ENCODE measurements around the gene SLC25A22. TPM values are rescaled to one million over a fixed set of nuclear protein-coding genes. Genes with fewer than 3 reads are reported as not detected.
A peak's percentile ranks its signal among the peaks of the same experiment; 100 is the strongest.

The SLC25A22 gene
- total and polyA plus RNA-seq, 3 donors from 2014 or later, result 25.1 to 42.4 (median 39.7) TPM

DNA sequence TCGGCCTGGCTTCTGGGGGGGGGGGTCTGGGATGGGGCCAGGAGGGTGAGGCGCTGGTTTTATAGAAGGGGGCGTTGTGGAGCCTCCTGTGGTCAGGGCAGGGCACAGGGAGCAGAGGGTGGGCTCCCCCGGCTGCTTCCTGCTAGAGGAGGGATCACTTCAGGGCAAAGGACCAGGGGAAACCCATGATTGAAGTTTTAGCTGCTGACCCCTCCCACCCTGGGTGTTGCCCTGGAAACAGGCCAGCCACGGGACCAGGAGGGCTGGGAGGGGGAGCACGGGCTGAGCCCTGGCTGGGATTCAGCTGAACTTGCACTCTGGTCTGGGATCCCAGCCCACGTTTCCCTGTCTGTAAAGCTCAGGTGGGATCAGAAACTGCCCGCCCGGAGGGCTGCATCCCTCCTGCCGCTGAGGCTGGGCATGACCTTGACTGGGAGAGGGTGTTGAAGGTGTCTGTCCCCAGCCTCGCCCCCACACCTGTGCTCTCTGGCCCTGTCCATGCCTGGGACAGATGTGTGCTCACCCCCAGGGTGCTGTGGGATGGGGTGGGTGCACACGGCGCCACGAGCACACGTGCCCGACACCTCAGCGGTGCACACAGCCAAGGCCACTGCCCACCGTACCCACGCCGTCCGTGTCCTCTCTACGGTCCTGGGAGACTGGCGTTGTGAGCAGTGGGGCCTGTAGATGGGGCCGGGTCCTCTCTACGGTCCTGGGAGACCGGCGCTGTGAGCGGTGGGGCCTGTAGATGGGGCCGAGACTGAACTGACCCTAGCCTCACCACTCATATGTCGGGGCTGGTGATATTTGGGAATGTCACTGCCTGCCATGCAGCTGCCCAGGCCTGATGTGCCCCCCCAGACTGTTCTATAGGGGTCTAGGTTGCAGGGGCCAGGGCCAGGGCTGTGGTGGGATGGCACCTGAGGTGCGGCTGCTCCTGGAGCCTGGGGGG lies 46.9 kb upstream of the SLC25A22 start:
- Histone ChIP-seq H3K36me3 (ENCODE audit: low read depth, missing control alignments) (no peaks in the 10 kb centered on the region), H3K27me3 (no peaks in the 10 kb centered on the region), H3K4me3 (peak overlapping the region; percentile 26 to 85), H3K4me1 (peaks cover 55% of the 10 kb centered on the region), H3K27ac (peak overlapping the region; percentile 89 to 97), H3K9me3 (no peaks in the 10 kb centered on the region)
- DNase-seq, result peak; percentile 93
- no peak for TF ChIP-seq POLR2A (IDR thresholded peaks at IDR 0.05)
- TF ChIP-seq, protein P1, sequence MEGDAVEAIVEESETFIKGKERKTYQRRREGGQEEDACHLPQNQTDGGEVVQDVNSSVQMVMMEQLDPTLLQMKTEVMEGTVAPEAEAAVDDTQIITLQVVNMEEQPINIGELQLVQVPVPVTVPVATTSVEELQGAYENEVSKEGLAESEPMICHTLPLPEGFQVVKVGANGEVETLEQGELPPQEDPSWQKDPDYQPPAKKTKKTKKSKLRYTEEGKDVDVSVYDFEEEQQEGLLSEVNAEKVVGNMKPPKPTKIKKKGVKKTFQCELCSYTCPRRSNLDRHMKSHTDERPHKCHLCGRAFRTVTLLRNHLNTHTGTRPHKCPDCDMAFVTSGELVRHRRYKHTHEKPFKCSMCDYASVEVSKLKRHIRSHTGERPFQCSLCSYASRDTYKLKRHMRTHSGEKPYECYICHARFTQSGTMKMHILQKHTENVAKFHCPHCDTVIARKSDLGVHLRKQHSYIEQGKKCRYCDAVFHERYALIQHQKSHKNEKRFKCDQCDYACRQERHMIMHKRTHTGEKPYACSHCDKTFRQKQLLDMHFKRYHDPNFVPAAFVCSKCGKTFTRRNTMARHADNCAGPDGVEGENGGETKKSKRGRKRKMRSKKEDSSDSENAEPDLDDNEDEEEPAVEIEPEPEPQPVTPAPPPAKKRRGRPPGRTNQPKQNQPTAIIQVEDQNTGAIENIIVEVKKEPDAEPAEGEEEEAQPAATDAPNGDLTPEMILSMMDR (IDR thresholded peaks at IDR 0.05), result no peak
- intact Hi-C loops (cut with DNase I; ENCODE audit: low total_unique reads), result no loop called here
- 32 to 69% methylated on average over 14 to 27 of the region's 31 CpGs for WGBS, 2 donors

DNA sequence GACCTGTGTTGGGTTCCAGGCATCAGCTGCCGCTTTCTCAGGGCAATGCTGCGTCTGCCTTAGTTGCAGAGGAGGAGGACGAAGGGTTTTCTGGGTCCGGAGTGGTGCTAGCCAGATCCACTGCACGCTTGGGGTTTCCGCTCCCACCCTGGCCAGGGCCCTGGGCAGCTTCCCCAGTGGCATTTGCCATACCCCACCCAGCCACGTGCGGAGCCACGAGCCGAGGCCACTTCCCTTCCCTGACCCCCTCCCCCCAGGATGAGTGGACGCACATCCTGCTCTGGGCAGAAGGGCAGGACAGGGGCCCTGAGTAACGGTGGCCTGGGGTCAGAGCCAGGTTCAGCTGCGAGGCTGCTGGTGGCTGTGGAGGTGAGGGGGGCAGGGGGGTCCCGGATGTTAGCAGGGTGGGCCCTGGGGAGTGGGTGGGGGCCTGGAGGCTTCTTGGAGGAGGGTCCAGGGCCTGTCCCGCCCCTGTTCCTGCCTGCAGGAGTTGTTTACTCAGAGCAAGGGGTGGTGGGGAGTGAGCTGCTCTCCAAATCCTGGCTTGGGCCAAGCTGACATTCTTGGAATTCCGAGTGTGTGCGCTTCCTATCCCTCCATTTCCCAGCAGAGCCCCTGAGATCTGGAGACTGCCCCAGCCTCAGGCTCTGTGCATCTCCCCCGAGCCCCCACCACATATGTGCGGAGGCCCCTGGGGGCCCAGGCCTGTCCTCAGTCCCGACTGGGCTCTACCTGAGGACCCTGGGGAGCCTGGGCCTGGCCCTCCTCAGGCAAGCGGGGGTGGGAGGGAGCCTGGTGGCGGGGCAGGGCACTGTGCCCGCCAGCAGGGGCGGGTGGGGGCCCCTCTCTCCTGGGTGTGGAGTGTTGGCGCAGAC lies 46.0 kb upstream of the SLC25A22 start:
- H3K9me3 ChIP-seq, result no peaks in the 10 kb centered on the region
- H3K27ac ChIP-seq, result peak overlapping the region; percentile 89 to 97
- peak; percentile 90 for DNase-seq
- H3K4me1 ChIP-seq, result peaks cover 52% of the 10 kb centered on the region
- H3K27me3 ChIP-seq, result no peaks in the 10 kb centered on the region
- WGBS, 2 donors, result 0 to 7% methylated on average over 1 to 25 of the region's 25 CpGs
- no peaks in the 10 kb centered on the region for H3K36me3 ChIP-seq (ENCODE audit: low read depth, missing control alignments)
- peak overlapping the region; percentile 26 to 85 for H3K4me3 ChIP-seq
- intact Hi-C loops (cut with DNase I; ENCODE audit: low total_unique reads), result no loop called here
- TF ChIP-seq, protein P1 (IDR thresholded peaks at IDR 0.05), result no peak
- TF ChIP-seq POLR2A (IDR thresholded peaks at IDR 0.05), result no peak

DNA sequence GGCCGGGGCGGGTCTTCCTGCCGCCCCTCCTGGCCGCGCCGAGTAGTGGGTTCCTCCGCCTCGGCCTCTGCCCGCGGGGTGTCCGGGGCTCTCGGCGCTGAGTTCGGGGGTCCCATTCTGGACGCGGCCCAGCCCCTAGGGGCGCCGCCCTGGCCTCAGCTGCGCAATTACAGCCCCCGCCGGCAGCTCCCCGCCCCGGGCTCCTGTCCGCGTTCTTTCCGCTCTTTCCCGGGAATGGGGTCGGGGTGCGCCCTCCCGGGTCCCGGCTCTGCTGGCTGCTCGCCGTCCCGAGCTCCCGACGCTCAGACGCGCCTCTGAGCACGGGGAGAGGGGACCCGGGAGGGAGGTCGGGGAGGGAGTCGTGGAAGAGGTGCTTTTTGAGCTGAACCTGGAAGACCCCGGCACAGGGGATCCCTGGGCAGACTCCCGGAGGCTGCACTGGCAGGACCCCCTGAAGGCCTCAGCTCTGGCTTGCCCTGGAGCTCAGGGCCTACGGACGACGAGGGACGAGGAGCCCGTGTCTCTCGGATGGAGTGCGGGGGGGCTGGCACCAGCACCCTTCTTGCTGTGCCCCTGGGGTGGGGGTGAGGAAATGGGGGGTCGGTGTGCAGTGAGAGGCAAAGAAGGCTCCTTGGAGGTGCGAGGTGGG lies 45.1 kb upstream of the SLC25A22 start:
- TF ChIP-seq POLR2A (IDR thresholded peaks at IDR 0.05), result no peak
- TF ChIP-seq, protein P1 (IDR thresholded peaks at IDR 0.05), result no peak
- no peaks in the 10 kb centered on the region for H3K36me3 ChIP-seq (ENCODE audit: low read depth, missing control alignments)
- H3K9me3 ChIP-seq, result no peaks in the 10 kb centered on the region
- no peak for DNase-seq
- peak overlapping the region; percentile 89 to 97 for H3K27ac ChIP-seq
- WGBS, 2 donors, result 1% methylated on average over 45 of the region's 53 CpGs; no CpG with 5 or more reads in 1 of the 2 donors
- intact Hi-C loops (cut with DNase I; ENCODE audit: low total_unique reads), result no loop called here
- H3K27me3 ChIP-seq, result no peaks in the 10 kb centered on the region
- peaks cover 44% of the 10 kb centered on the region for H3K4me1 ChIP-seq
- peak overlapping the region; percentile 85 to 94 for H3K4me3 ChIP-seq

DNA sequence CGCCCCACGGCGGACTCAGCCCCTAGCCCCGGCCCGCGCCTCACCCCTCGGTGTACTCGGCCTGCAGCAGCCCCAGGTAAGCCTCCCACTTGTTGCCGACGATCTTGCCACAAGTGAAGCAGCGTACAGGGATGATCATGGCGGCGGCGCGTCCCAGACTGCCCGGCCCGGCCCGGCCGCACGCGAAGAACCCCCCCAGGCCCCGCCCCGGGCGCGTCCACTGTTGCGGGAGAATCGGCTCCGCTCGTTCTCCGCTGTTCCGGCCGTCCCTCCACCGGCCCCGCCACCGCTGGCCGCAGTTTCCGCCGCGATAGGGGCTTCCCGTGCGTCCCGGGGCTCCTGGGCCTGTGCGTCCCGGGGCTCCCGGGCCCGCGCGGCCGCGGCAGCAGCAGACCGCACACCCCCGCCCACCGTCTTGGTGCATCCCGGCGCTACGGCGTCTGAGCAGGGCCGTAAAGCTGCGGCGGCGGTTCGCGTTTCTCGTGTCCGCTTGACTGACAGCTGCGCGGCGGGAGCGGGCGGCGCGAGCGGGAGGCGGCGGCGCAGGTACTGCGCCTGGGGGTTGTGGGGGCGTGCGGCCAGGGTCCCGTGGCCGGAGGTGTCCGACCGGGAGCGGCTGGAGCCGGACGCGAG lies 44.4 kb upstream of the SLC25A22 start, which contains the start of the genes POLR2L and TSPAN4:
POLR2L (minus strand) TSS at position 160 of the 633 bp plus-strand sequence; CDS start at position 139, 21 bp downstream.
TSPAN4 (plus strand) TSS at position 483 of the 633 bp plus-strand sequence. CDS start 7,453 bp downstream, outside the sequence.
- peak; percentile 92 for DNase-seq
- H3K4me1 ChIP-seq, result peaks cover 40% of the 10 kb centered on the region
- H3K27me3 ChIP-seq, result no peaks in the 10 kb centered on the region
- intact Hi-C loops (cut with DNase I; ENCODE audit: low total_unique reads), result no loop called here
- H3K27ac ChIP-seq, result peak within 1 kb of the TSS; percentile 89 to 97
- peak within 1 kb of the TSS; percentile 85 to 94 for H3K4me3 ChIP-seq
- no peaks in the 10 kb centered on the region for H3K9me3 ChIP-seq
- no peaks in the 10 kb centered on the region for H3K36me3 ChIP-seq (ENCODE audit: low read depth, missing control alignments)
- WGBS, 2 donors, result 0% methylated on average over 12 of the region's 87 CpGs; no CpG with 5 or more reads in 1 of the 2 donors
- TF ChIP-seq, protein P1 (IDR thresholded peaks at IDR 0.05), result peak in 2 of 3 experiments; percentile 42 to 61
- TF ChIP-seq POLR2A (IDR thresholded peaks at IDR 0.05), result no peak

Data from testis (tissue), 3 donors.